ENCODE data around the gene ADAMTS6.
"Not testable (repeated sequence)": the region's sequence is repeated elsewhere in the genome, so short reads cannot be mapped to it uniquely, and the experiment has no call there.

Gene ADAMTS6

GRCh38 chr5:65364907-65365306, 116.8 kb downstream of the ADAMTS6 start:
- no peak for DNase-seq

DNA sequence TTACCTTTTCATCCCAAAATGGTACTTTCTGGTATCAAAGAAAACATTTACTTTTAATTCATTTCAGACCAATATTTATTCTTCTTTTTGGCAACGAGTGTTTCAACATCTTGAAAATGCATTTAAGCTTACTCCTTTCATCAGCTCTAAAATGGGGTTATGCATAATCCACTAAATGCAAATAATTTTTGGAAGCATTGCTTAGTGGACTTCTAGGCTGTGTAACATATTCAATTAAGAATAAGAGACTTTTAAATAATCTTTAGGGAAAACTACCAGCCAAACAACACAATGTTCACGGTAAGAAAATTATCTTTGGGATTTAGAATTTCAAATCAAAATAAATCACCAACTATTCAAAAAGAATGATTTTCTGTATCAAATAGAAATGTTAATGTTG, 118.2 kb downstream of the ADAMTS6 start:
- DNase-seq = no peak

GRCh38 chr5:65359981-65360380, 121.7 kb downstream of the ADAMTS6 start:
- no peak for DNase-seq

- DNase-seq = no peak
Measured at GRCh38 chr5:65359569-65359968, 122.2 kb downstream of the ADAMTS6 start.

- DNase-seq = no peak
Measured at GRCh38 chr5:65356274-65356673, 125.4 kb downstream of the ADAMTS6 start.

- DNase-seq = no peak
Measured at GRCh38 chr5:65355301-65355700, 126.4 kb downstream of the ADAMTS6 start.

DNA sequence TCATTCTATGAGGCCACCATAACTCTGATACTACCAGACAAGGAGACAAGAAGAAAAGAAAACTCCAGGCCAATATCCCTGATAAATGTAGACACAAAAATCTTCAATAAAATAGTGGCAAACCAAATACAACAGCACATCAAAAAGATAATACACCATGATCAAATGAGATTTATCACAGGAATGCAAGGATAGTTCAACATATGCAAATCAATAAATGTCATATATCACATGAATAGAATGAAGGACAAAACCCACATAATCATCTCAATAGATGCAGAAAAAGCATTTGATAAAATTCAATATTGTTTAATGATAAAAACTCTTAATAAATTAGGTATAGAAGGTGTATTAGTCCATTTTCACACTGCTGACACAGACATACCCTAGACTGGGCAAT, 139.9 kb downstream of the ADAMTS6 start:
- DNase-seq = no peak

GRCh38 chr5:65338606-65339151, 143.0 kb downstream of the ADAMTS6 start:
- DNase-seq = no peak

- DNase-seq = no peak
Measured at GRCh38 chr5:65334077-65334476, 147.6 kb downstream of the ADAMTS6 start.

- no peak for DNase-seq
Measured at GRCh38 chr5:65332591-65332990, 149.1 kb downstream of the ADAMTS6 start.

DNA sequence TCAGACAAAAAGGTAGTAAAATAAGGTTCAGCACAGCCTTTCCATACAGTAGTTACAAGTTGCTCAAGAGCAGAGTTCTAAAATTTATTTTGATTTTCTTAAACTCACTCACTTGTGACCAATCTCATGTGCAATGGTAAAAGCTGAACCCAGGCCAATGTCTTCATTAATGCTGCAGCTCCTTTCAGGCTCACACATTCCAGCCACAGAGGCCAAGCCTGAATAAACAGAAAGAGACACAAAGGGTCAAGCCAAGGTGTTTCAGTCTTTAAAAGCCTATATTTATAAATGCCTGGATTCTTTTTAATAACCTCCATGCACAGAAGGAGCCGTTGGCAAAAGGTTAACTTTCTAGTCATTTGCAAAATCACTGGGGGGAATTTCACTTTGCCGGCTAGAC, 152.5 kb downstream of the ADAMTS6 start:
- no peak for DNase-seq

GRCh38 chr5:65327582-65327981, 154.1 kb downstream of the ADAMTS6 start:
- DNase-seq = no peak

DNA sequence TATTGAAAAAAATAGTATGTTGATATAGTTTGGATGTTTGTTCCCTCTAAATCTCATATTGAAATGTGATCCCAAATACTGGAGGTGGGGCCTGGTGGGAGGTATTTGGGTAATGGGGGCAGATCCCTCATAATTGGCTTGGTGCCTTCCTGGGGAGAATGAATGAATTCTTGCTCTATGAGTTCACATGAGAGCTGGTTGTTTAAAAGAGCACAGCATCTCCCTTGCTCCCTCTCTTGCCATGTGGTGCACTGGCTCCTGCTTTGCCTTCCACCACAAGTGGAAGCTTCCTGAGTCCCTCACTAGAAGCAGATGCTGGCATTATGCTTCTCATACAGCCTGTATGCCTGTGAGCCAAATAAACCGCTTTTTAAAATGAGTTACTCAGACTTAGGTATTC, 154.8 kb downstream of the ADAMTS6 start:
- no peak for DNase-seq

DNA sequence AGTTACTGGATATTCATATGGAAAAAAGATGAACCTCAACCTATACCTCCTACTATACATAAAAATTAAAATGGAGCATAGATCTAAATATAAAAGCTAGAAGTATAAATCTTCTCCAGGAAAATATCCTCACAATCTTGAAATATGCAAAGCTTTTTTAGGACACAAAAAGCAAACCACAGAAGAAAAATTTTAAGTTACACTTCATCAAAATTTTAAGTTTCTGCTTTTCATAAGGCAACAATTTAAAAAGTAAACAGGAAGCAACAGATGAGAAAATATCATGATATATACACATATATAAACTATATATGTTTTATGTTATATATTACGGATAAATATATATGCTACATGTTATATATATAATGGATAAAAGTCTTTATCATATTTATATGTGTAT, 157.5 kb downstream of the ADAMTS6 start:
- DNase-seq = no peak

GRCh38 chr5:65320704-65321103, 161.0 kb downstream of the ADAMTS6 start:
- DNase-seq = not testable (repeated sequence)

DNA sequence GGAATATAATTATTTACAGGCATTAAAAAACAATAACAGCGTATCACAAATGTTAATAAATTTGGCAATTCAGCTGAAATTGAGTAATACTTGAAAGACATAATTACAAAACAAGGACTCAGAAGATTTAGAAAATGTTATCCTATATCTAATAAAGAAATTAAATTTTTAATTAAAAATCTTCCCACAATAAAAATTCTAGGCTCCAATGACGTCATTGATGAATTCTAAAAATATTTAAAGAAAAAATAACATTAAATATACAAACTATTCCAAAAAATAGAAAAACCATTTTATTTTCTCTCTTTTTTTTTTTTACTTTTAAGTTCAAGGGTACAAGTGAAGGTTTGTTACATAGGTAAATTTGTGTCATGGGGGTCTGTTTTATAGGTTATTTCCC, 161.5 kb downstream of the ADAMTS6 start:
- DNase-seq = no peak

DNA sequence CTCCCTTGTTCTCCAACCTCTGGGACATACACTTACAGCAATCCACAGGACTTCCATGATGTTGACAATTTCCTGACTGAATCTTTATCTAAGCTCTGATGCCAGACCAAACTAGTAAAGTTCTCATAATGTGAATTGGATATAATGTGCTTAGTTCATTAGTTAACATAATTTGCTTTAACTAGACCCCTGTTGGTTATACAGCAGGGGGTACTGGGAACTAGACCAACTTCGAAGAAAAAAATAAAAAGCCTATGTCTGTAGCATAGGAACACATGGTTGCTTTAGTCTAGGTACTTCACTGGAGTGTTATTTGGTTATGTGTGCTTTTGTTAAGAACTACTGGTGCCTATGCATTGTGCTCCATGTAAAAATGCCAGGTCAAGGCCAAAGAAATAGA, 173.8 kb downstream of the ADAMTS6 start:
- no peak for DNase-seq

- DNase-seq = no peak
Measured at GRCh38 chr5:65307088-65307487, 174.6 kb downstream of the ADAMTS6 start.

DNA sequence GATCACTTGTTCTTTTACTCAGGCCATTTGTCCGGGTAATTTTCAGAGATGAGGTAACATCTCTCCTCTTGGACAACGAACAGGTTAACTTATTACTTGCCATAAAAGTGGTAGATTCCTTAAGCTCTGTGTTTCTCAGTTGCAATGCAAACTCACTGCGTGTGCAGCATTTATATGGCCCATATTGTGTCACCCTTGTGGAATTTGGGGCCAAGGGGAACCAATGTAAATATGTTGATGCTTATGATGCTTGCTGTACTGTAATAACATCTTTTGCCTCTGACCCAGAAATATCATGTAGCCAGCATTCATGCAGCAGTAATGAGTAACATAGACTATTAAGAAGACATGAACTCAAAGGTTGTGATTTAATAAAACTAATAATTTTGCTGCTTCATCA, 175.8 kb downstream of the ADAMTS6 start:
- DNase-seq = no peak

- no peak for DNase-seq
Measured at GRCh38 chr5:65299861-65300260, 181.9 kb downstream of the ADAMTS6 start.

GRCh38 chr5:65296067-65296466, 185.7 kb downstream of the ADAMTS6 start:
- DNase-seq = no peak

- DNase-seq = no peak
Measured at GRCh38 chr5:65292196-65292595, 189.5 kb downstream of the ADAMTS6 start.

DNA sequence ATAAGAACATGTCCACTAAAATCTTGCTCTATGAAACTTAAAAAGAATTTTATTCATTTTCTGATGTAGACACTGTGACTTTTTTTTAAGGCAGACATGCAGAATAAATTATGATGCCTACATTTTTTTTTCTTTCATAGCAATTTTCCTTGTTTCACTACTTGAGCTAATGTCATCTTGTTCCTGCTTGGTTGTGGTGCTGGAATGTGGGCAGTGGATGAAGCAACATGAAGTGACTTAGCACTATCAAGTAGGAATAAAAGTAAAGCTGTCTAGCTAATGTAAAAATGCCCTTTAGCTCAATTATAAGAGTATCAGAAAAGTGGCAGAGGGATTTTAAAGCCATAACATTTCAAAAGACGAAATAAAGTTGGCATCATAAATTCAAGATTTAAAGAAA, 191.0 kb downstream of the ADAMTS6 start:
- no peak for DNase-seq

- no peak for DNase-seq
Measured at GRCh38 chr5:65288657-65289056, 193.1 kb downstream of the ADAMTS6 start.

DNA sequence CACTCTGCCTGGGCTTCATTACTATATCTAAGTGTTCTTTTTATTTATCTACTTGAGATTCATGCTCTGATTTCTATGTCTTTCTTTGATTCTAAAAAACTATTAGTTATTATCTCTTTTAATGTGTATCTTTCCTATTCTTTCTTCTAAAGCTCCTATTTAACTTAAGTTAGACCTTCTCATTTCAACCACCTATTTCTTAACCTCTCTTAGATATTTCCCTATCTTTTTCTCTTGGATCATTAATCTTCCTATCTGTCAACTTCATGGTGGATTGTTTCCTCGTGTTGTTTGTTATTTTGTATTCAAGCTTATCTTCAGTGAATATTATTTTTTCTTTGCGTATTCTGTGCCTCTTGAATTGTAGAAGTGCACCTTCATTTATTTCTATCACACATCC, 202.1 kb downstream of the ADAMTS6 start:
- no peak for DNase-seq
